Aorta (tissue), 5 donors: ENCODE data around the gene RFPL1. TPM values are rescaled to one million over a fixed set of nuclear protein-coding genes. Genes with fewer than 3 reads are reported as not detected.

ENCODE experiments used
- ATAC-seq: fragments of 200-7000 bp; cut with Tn5 transposase; one replicate; pipeline ENCODE4 v1.9.1; 2022; ENCODE audit warnings: moderate library complexity; ENCODE audit not compliant: low FRiP score
- DNase-seq, 2 donors: peaks; one replicate each; pipeline ENCODE4 v3.0.0-alpha.2; 2020
- H3K27ac ChIP-seq, 2 donors: one replicate each; pipeline ENCODE4 v1.5.1; 2013; ENCODE audit warnings: low read length in 2 of 2, mild to moderate bottlenecking in 2 of 2, moderate library complexity in 2 of 2, control low read depth in 1 of 2, inconsistent platforms in 1 of 2, low read depth in 1 of 2
- H3K27me3 ChIP-seq, 2 donors: one replicate each; pipeline ENCODE4 v1.6.1; 2013; ENCODE audit warnings: control low read depth in 1 of 2, low read length in 1 of 2, mild to moderate bottlenecking in 1 of 2, moderate library complexity in 1 of 2; ENCODE audit not compliant: insufficient read depth in 2 of 2, control insufficient read depth in 1 of 2
- H3K36me3 ChIP-seq, 2 donors: one replicate each; pipeline ENCODE4 v1.6.1; 2013; ENCODE audit warnings: control low read depth in 1 of 2, low read length in 1 of 2, mild to moderate bottlenecking in 1 of 2; ENCODE audit not compliant: insufficient read depth in 2 of 2, control insufficient read depth in 1 of 2
- H3K4me1 ChIP-seq, 2 donors: one replicate each; pipeline ENCODE4 v1.6.1; 2013; ENCODE audit warnings: low read length in 2 of 2, control low read depth in 1 of 2, mild to moderate bottlenecking in 1 of 2, moderate library complexity in 1 of 2; ENCODE audit not compliant: insufficient read depth in 2 of 2, control insufficient read depth in 1 of 2
- H3K4me3 ChIP-seq, 2 donors: one replicate each; pipeline ENCODE4 v1.5.1; 2013; ENCODE audit warnings: low read length in 2 of 2, control low read depth in 1 of 2, mild to moderate bottlenecking in 1 of 2
- H3K9me3 ChIP-seq: one replicate; pipeline ENCODE4 v1.6.1; 2013; ENCODE audit warnings: mild to moderate bottlenecking, low read length; ENCODE audit not compliant: control insufficient read depth
- WGBS, 2 donors: extraction: QIAGEN DNeasy Blood & Tissue Kit; methylation state at CpG; one replicate each; pipeline ENCODE4 v1.1.7; 2013; 5-methylcytosine and 5-hydroxymethylcytosine counted together
- intact Hi-C, 2 donors: fragments of 100-400 bp; cut with DNase I; formaldehyde crosslinking; loops; one replicate each; pipeline versions ENCODE4 v1.14.2 to v1.15.0; 2022
- polyA plus RNA-seq, 2 donors: library from polyadenylated mRNA; stranded (reverse); fragments of 200-250 nt; gene quantifications; one replicate each; pipeline ENCODE4 v1.2.3, GENCODE V29; 2013
- total RNA-seq, 2 donors: library from RNA; stranded (reverse); fragmentation: NEBNext Ultra II Directional; extraction: Animal tissue kit (Norgen Biotek cat#: 25700); gene quantifications; one replicate each; pipeline ENCODE4 v1.2.1, GENCODE V29; 2021
- donor health status: healthy with polysubstance abuse.
- donor health status: Bipolar disorder and iron deficiency.
- donor health status: DM: no; HTN: no; CAD: no.
- donor health status: DM: no; HTN: no; CAD: no.
- donor health status: DM: yes; HTN: yes; CAD: no.

Gene RFPL1
- total and polyA plus RNA-seq, 4 donors: not detected

- Histone ChIP-seq H3K27me3 (no peaks in the 10 kb centered on the region), H3K27ac (no peak overlapping the region), H3K4me1 (no peaks in the 10 kb centered on the region), H3K36me3 (no peaks in the 10 kb centered on the region), H3K9me3 (no peaks in the 10 kb centered on the region), H3K4me3 (no peak overlapping the region)
- DNase-seq (no peak), ATAC-seq (peak; percentile 46)
- 88 to 91% methylated on average over 11 of the region's 11 CpGs for WGBS, 2 donors
- intact Hi-C loops: no loop called here
Observed at GRCh38 chr22:29449296-29449875, 11.0 kb downstream of the RFPL1 start.

- Histone ChIP-seq H3K27me3 (no peaks in the 10 kb centered on the region), H3K9me3 (no peaks in the 10 kb centered on the region), H3K4me1 (no peaks in the 10 kb centered on the region), H3K27ac (no peak overlapping the region), H3K4me3 (no peak overlapping the region), H3K36me3 (no peaks in the 10 kb centered on the region)
- ATAC-seq (no peak), DNase-seq (no peak)
- intact Hi-C loops: no loop called here
- WGBS, 2 donors: 80 to 87% methylated on average over 8 of the region's 8 CpGs
Observed at GRCh38 chr22:29450222-29450621, 11.8 kb downstream of the RFPL1 start.

- Histone ChIP-seq H3K4me3 (no peak overlapping the region), H3K4me1 (no peaks in the 10 kb centered on the region), H3K36me3 (no peaks in the 10 kb centered on the region), H3K27me3 (no peaks in the 10 kb centered on the region), H3K27ac (no peak overlapping the region), H3K9me3 (no peaks in the 10 kb centered on the region)
- DNase-seq: no peak
- intact Hi-C loops: no loop called here
- ATAC-seq: no peak
- WGBS, 2 donors: 88 to 90% methylated on average over 4 of the region's 4 CpGs
Observed at GRCh38 chr22:29451863-29452262, 13.5 kb downstream of the RFPL1 start.

GRCh38 chr22:29454276-29454675 is 15.9 kb downstream of the RFPL1 start:
- DNase-seq: no peak
- Histone ChIP-seq H3K27ac (no peak overlapping the region), H3K4me1 (no peaks in the 10 kb centered on the region), H3K4me3 (no peak overlapping the region), H3K27me3 (no peaks in the 10 kb centered on the region), H3K9me3 (no peaks in the 10 kb centered on the region), H3K36me3 (no peaks in the 10 kb centered on the region)
- ATAC-seq: no peak
- intact Hi-C loops: no loop called here
- 27 to 30% methylated on average over 8 of the region's 8 CpGs for WGBS, 2 donors

GRCh38 chr22:29456211-29456671 is 17.9 kb downstream of the RFPL1 start:
- DNase-seq (peak in 1 of 2 donors; percentile 48), ATAC-seq (no peak)
- H3K9me3 ChIP-seq: no peaks in the 10 kb centered on the region
- H3K36me3 ChIP-seq: no peaks in the 10 kb centered on the region
- 52 to 59% methylated on average over 9 of the region's 9 CpGs for WGBS, 2 donors
- intact Hi-C loops: no loop called here
- H3K4me3 ChIP-seq: no peak overlapping the region
- H3K4me1 ChIP-seq: no peaks in the 10 kb centered on the region
- H3K27me3 ChIP-seq: no peaks in the 10 kb centered on the region
- H3K27ac ChIP-seq: no peak overlapping the region

GRCh38 chr22:29457730-29458129 is 19.3 kb downstream of the RFPL1 start:
- ATAC-seq: no peak
- WGBS, 2 donors: 30 to 36% methylated on average over 4 of the region's 4 CpGs
- Histone ChIP-seq H3K27ac (no peak overlapping the region), H3K9me3 (no peaks in the 10 kb centered on the region), H3K4me1 (no peaks in the 10 kb centered on the region), H3K27me3 (no peaks in the 10 kb centered on the region), H3K36me3 (no peaks in the 10 kb centered on the region), H3K4me3 (no peak overlapping the region)
- intact Hi-C loops: no loop called here
- peak in 1 of 2 donors; percentile 50 for DNase-seq

GRCh38 chr22:29458551-29458950 is 20.2 kb downstream of the RFPL1 start:
- DNase-seq (no peak), ATAC-seq (no peak)
- H3K27me3 ChIP-seq: no peaks in the 10 kb centered on the region
- no peak overlapping the region for H3K4me3 ChIP-seq
- H3K27ac ChIP-seq: no peak overlapping the region
- intact Hi-C loops: no loop called here
- H3K36me3 ChIP-seq: no peaks in the 10 kb centered on the region
- H3K4me1 ChIP-seq: no peaks in the 10 kb centered on the region
- H3K9me3 ChIP-seq: no peaks in the 10 kb centered on the region

- 56 to 69% methylated on average over 9 of the region's 9 CpGs for WGBS, 2 donors
- intact Hi-C loops: no loop called here
- Histone ChIP-seq H3K27me3 (no peaks in the 10 kb centered on the region), H3K4me1 (no peaks in the 10 kb centered on the region), H3K9me3 (no peaks in the 10 kb centered on the region), H3K27ac (no peak overlapping the region), H3K4me3 (no peak overlapping the region), H3K36me3 (no peaks in the 10 kb centered on the region)
- peak in 1 of 2 donors; percentile 56 for DNase-seq
- ATAC-seq: no peak
Observed at GRCh38 chr22:29459773-29460172, 21.4 kb downstream of the RFPL1 start.

- no peak overlapping the region for H3K4me3 ChIP-seq
- H3K9me3 ChIP-seq: no peaks in the 10 kb centered on the region
- ATAC-seq (no peak), DNase-seq (no peak)
- 88 to 90% methylated on average over 5 of the region's 5 CpGs for WGBS, 2 donors
- intact Hi-C loops: no loop called here
- no peaks in the 10 kb centered on the region for H3K27me3 ChIP-seq
- H3K36me3 ChIP-seq: no peaks in the 10 kb centered on the region
- H3K27ac ChIP-seq: no peak overlapping the region
- H3K4me1 ChIP-seq: no peaks in the 10 kb centered on the region
Observed at GRCh38 chr22:29461263-29461662, 22.9 kb downstream of the RFPL1 start.
